ENCODE measurements around the gene TP73.

Gene TP73

GRCh38 chr1:3651930-3652547 lies at the start of gene TP73:
Gene TP73, plus strand, starts transcription at chr1:3652516. Its CDS starts 29,850 bp downstream, at chr1:3682366.
- no peak for DNase-seq (ENCODE audit: low read depth)

GRCh38 chr1:3603156-3603555 lies 49.2 kb upstream of the TP73 start:
- no peak for DNase-seq (ENCODE audit: low read depth)

GRCh38 chr1:3603571-3604467 lies 48.5 kb upstream of the TP73 start:
- no peak for DNase-seq (ENCODE audit: low read depth)

- DNase-seq (ENCODE audit: low read depth) = no peak
Measured at GRCh38 chr1:3604468-3604974, 47.8 kb upstream of the TP73 start.

GRCh38 chr1:3604997-3605823 lies 47.1 kb upstream of the TP73 start:
- no peak for DNase-seq (ENCODE audit: low read depth)

- no peak for DNase-seq (ENCODE audit: low read depth)
Measured at GRCh38 chr1:3606779-3607702, 45.3 kb upstream of the TP73 start.

GRCh38 chr1:3607703-3608065 lies 44.6 kb upstream of the TP73 start:
- DNase-seq (ENCODE audit: low read depth) = no peak

GRCh38 chr1:3608154-3608553 lies 44.2 kb upstream of the TP73 start:
- DNase-seq (ENCODE audit: low read depth) = no peak

- DNase-seq (ENCODE audit: low read depth) = no peak
Measured at GRCh38 chr1:3609016-3609768, 43.1 kb upstream of the TP73 start.

GRCh38 chr1:3609769-3610526 lies 42.4 kb upstream of the TP73 start:
- DNase-seq (ENCODE audit: low read depth) = no peak

GRCh38 chr1:3610527-3611169 lies 41.7 kb upstream of the TP73 start:
- DNase-seq (ENCODE audit: low read depth) = no peak

- no peak for DNase-seq (ENCODE audit: low read depth)
Measured at GRCh38 chr1:3611170-3612019, 40.9 kb upstream of the TP73 start, which contains the start of gene MEGF6. Gene MEGF6, minus strand, starts transcription at chr1:3611508. Its CDS starts 240 bp downstream, at chr1:3611268.

- DNase-seq (ENCODE audit: low read depth) = no peak
Measured at GRCh38 chr1:3612123-3612522, 40.2 kb upstream of the TP73 start.

GRCh38 chr1:3614755-3615742 lies 37.3 kb upstream of the TP73 start:
- no peak for DNase-seq (ENCODE audit: low read depth)

- DNase-seq (ENCODE audit: low read depth) = no peak
Measured at GRCh38 chr1:3616861-3617260, 35.5 kb upstream of the TP73 start.

GRCh38 chr1:3617806-3618345 lies 34.4 kb upstream of the TP73 start:
- no peak for DNase-seq (ENCODE audit: low read depth)

GRCh38 chr1:3618531-3618880 lies 33.8 kb upstream of the TP73 start:
- no peak for DNase-seq (ENCODE audit: low read depth)

Measured in HS-5 (cell line).